Mammary epithelial cell (primary cell): ENCODE data around the gene MSI2.

Source experiments
- CTCF ChIP-seq, 2 donors: IDR thresholded peaks in 1 of 2; conservative IDR thresholded peaks in 1 of 2; 2 replicates each; pipeline ENCODE4 v1.5.1; 2011 to 2012; ENCODE audit warnings: inconsistent platforms in 2 of 2, low read length in 2 of 2, mild to moderate bottlenecking in 2 of 2, control low read depth in 1 of 2, low read depth in 1 of 2; ENCODE audit not compliant: insufficient read depth in 1 of 2; ENCODE audit errors: extremely low read depth in 1 of 2
- EZH2 ChIP-seq: IDR thresholded peaks from 2 replicates; pipeline ENCODE4 v1.6.1; 2012; ENCODE audit warnings: low read length, inconsistent platforms, borderline replicate concordance

- no peak for TF ChIP-seq EZH2
- no peak for TF ChIP-seq CTCF (conservative IDR thresholded peaks at IDR 0.05 in 1 of 2, IDR thresholded peaks at IDR 0.05 in 1 of 2; ENCODE audit: extremely low read depth in 1 of 2, insufficient read depth in 1 of 2, low read depth in 1 of 2, low read length in 2 of 2)
Measured at GRCh38 chr17:57629470-57629869, 373.1 kb downstream of the MSI2 start.
